Measurements from ENCODE around the gene PPIP5K1. TPM values are rescaled to one million over a fixed set of nuclear protein-coding genes. Genes with fewer than 3 reads are reported as not detected.
A peak's percentile ranks its signal among the peaks of the same experiment; 100 is the strongest.

The PPIP5K1 gene
- total and polyA plus RNA-seq, 9 of the 15 experiments (the other 6 are each of a cell fraction or from before 2014, with no cell fraction given): 2.5 to 74.6 (median 35.1) TPM

GRCh38 chr15:43527802-43528541, 62.0 kb downstream of the PPIP5K1 start:
- no peaks in the 10 kb centered on the region for H3K27me3 ChIP-seq (ENCODE audit: control insufficient read depth in 2 of 2, insufficient read depth in 2 of 2, low read length in 2 of 2)
- no peak overlapping the region for H3K4me3 ChIP-seq
- DNase-seq (ENCODE audit: extremely low read depth in 1 of 4, low spot score in 3 of 4) (peak in 1 of 4 experiments; percentile 2), FAIRE-seq (no peak), ATAC-seq (no peak)
- H3K36me3 ChIP-seq (ENCODE audit: control insufficient read depth, insufficient read depth, low read length): peaks cover 36% of the 10 kb centered on the region; the same call in 2 of the 3 replicates
- no peak overlapping the region for H3K4me2 ChIP-seq (ENCODE audit: insufficient read depth, low read length)
- H2AFZ ChIP-seq (ENCODE audit: low read depth, low read length): no peak overlapping the region
- no TSS peak for BruUV-seq (replicated peaks)
- no peak overlapping the region for H3K27ac ChIP-seq (ENCODE audit: extremely low read depth, low read depth, low read length)
- WGBS (ENCODE audit: insufficient coverage, low coverage, missing lambda C conversion rate): 81% methylated on average over 9 of the region's 12 CpGs
- intact Hi-C loops (cut with micrococcal nuclease): no loop called here
- peaks cover 5% of the 10 kb centered on the region; the same call in 1 of the 2 replicates for H4K20me1 ChIP-seq (replicated peaks; ENCODE audit: control insufficient read depth, insufficient read depth, low read length)
- ChIA-PET POLR2A (interaction anchor here (1.4 to 4.5 kb wide), 3 partner anchors 13 to 22 kb away, joined by 3 to 63 read pairs (median 9); partner anchors contain the start of gene MAP1A), CTCF (ENCODE audit: low intra/inter-chr PET ratio) (no interaction called here)
- no peaks in the 10 kb centered on the region for H3K9me3 ChIP-seq (replicated peaks; ENCODE audit: control insufficient read depth, insufficient read depth, low read depth, low read length)
- peaks cover 4 to 12% of the 10 kb centered on the region in 2 experiments; a peak in 3 of 5 replicates for H3K4me1 ChIP-seq (replicated peaks in 1 of 2; ENCODE audit: control insufficient read depth in 2 of 2, insufficient read depth in 2 of 2, low read length in 2 of 2)
- peaks cover 7% of the 10 kb centered on the region for H3K9me1 ChIP-seq (ENCODE audit: control insufficient read depth, insufficient read depth, low read length)
- TF ChIP-seq OTX1 (CRISPR knock-in tag; IDR thresholded peaks at IDR 0.05) (no peak), RBFOX2 (IDR thresholded peaks at IDR 0.05; ENCODE audit: low read depth, low read length) (peak; percentile 42; the same call in 1 of the 2 replicates), E2F3 (CRISPR knock-in tag; IDR thresholded peaks at IDR 0.05) (no peak), SMAD2 (IDR thresholded peaks at IDR 0.05; ENCODE audit: low read depth, low read length) (no peak), LEF1 (IDR thresholded peaks at IDR 0.05) (no peak), SMARCC2 (IDR thresholded peaks at IDR 0.05; ENCODE audit: low read depth) (no peak), HLTF (IDR thresholded peaks at IDR 0.05) (no peak), POLR2G (IDR thresholded peaks at IDR 0.05; ENCODE audit: low read depth, low read length) (peak; percentile 61)
- TF ChIP-seq, protein P1, sequence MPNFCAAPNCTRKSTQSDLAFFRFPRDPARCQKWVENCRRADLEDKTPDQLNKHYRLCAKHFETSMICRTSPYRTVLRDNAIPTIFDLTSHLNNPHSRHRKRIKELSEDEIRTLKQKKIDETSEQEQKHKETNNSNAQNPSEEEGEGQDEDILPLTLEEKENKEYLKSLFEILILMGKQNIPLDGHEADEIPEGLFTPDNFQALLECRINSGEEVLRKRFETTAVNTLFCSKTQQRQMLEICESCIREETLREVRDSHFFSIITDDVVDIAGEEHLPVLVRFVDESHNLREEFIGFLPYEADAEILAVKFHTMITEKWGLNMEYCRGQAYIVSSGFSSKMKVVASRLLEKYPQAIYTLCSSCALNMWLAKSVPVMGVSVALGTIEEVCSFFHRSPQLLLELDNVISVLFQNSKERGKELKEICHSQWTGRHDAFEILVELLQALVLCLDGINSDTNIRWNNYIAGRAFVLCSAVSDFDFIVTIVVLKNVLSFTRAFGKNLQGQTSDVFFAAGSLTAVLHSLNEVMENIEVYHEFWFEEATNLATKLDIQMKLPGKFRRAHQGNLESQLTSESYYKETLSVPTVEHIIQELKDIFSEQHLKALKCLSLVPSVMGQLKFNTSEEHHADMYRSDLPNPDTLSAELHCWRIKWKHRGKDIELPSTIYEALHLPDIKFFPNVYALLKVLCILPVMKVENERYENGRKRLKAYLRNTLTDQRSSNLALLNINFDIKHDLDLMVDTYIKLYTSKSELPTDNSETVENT (CRISPR knock-in tag; IDR thresholded peaks at IDR 0.05): no peak
- no peaks in the 10 kb centered on the region for H3K79me2 ChIP-seq (ENCODE audit: control insufficient read depth, insufficient read depth, low read length)
- H3K9ac ChIP-seq (ENCODE audit: insufficient read depth in 1 of 2, low read depth in 2 of 2, low read length in 2 of 2): peak overlapping the region in 1 of 2 experiments; percentile 31; a peak in 1 of 4 replicates
- in situ Hi-C loops (cut with MboI): no loop called here

Data from K562 (cell line).